Stimulated activated CD8-positive, alpha-beta memory T cell treated with anti-CD3 and anti-CD28 coated beads, Interleukin-15, amount 100 ng/mL, for 1 hour (primary cell): Measurements from ENCODE around the gene SPRR1A.

Source experiments
- DNase-seq: peaks from one replicate; pipeline ENCODE4 v3.0.0-alpha.2; 2020; ENCODE audit warnings: low read depth

The SPRR1A gene

DNA sequence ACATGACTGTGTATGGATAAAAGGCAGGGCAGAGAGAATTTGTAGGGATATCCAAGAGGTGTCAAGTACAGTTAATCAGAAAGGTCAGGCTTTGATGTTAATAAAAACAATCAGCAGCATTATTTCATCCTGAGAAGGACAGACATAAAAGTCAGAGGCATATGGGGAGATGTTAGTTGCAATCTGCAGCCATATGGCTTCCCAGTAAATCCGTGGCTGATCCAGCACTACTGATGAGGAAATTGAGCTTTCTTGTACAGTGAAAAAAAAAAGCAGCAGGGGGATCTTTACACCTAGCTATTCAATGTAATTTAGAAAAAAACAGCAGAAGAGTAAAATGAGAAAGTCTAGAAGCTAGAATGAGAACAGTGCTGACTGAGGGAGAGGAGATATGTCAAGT is 44.9 kb downstream of the SPRR1A start:
- no peak for DNase-seq

DNA sequence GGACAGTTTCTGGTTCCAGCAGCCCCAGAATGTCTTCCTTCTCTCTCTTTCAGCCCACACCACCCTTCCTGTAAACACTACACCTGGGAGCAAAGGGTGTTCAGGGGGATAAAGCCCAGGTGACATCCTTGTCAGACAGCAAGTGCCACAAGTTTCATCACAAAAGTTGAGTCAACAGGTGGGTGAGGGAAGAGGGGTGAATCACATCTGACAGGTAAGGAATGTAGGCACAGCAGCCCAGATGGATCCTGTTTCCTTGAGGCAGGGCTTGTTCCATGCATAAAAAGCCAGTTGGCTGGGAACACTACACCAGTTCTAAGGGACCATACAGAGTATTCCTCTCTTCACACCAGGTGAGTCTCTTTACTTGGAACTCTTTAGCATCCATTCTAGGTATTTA is 47.0 kb downstream of the SPRR1A start, which contains the start of gene SPRR1B:
Gene SPRR1B (plus strand): TSS at position 309 of the 400 bp plus-strand sequence. CDS start 1,143 bp downstream, outside the sequence.
- DNase-seq, result no peak

GRCh38 chr1:153032073-153032472 is 48.2 kb downstream of the SPRR1A start:
- no peak for DNase-seq

GRCh38 chr1:153032677-153033308 is 48.9 kb downstream of the SPRR1A start:
- DNase-seq, result no peak

DNA sequence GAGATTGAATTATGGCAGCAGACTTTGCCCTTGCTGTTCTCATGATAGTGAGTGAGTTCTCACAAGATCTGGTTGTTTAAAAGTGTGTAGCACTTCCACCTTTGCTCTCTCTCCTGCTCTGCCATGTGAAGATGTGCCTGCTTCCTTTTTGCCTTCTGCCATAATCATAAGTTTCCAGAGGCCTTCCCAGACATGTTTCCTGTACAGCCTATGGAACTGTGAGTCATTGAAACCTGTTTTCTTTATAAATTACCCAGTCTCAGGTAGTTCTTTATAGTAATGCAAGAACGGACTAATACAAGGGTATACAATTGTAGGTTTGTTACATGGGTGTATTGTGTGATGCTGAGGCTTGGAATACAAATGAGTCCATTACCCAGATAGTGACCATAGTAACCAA is 51.3 kb downstream of the SPRR1A start:
- no peak for DNase-seq
